ENCODE results near the gene TIGD2.

Gene TIGD2

GRCh38 chr4:89162496-89162895 is 51.2 kb downstream of the TIGD2 start:
- no peak for DNase-seq (ENCODE audit: low read depth in 2 of 2)

- DNase-seq (ENCODE audit: low read depth in 2 of 2) = no peak
These were observed 51.7 kb downstream of the TIGD2 start for GRCh38 chr4:89162987-89163386.

- DNase-seq (ENCODE audit: low read depth in 2 of 2) = no peak
These were observed 53.1 kb downstream of the TIGD2 start for GRCh38 chr4:89164400-89164799.

Data from activated CD8-positive, alpha-beta memory T cell treated with anti-CD3 and anti-CD28 coated beads for 4 hours (primary cell).